ENCODE data around the gene CTLA4.

DNA sequence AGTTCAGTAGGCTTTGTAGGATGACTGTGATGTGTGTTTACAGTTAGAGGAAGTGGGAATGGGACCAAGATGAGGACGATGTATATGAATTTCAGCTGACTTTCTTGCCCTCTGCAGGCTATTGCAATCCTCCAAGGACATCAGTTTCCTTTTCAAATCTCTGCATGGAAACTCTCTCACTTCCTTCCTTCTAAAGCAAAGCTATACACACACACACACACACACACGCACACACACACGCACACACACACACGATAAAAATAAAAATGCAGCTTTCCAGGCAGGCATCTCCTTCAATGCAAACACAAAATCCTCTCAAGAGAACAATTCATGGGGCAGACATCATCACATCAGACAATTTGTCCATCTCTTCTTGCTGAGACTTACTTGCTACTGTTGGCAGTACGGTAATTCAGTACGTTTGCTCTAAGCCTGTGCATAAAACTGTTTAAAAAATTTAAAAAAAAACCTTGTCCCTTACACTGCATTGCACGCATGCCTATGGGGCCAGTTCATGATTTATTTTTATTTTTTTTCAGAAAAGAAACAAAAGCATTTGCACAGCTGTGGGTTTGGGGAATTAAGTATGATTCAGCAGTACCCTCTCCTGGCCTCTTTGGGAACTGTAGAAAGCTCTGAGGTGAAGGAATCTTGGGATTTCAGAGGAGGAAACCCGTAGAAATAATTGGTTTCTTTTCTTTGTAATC is 41.8 kb downstream of the CTLA4 start:
- TF ChIP-seq POLR2A (IDR thresholded peaks at IDR 0.05): no peak
- TF ChIP-seq, protein P1, sequence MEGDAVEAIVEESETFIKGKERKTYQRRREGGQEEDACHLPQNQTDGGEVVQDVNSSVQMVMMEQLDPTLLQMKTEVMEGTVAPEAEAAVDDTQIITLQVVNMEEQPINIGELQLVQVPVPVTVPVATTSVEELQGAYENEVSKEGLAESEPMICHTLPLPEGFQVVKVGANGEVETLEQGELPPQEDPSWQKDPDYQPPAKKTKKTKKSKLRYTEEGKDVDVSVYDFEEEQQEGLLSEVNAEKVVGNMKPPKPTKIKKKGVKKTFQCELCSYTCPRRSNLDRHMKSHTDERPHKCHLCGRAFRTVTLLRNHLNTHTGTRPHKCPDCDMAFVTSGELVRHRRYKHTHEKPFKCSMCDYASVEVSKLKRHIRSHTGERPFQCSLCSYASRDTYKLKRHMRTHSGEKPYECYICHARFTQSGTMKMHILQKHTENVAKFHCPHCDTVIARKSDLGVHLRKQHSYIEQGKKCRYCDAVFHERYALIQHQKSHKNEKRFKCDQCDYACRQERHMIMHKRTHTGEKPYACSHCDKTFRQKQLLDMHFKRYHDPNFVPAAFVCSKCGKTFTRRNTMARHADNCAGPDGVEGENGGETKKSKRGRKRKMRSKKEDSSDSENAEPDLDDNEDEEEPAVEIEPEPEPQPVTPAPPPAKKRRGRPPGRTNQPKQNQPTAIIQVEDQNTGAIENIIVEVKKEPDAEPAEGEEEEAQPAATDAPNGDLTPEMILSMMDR (IDR thresholded peaks at IDR 0.05): peak; percentile 48 to 70 (median 58)
